Measurements from ENCODE around the gene NOLC1. TPM values are rescaled to one million over a fixed set of nuclear protein-coding genes. Genes with fewer than 3 reads are reported as not detected.

Gene NOLC1
- total and polyA plus RNA-seq, 2 donors (not counting 1 experiment from before 2014, with no cell fraction given), result 16.5 to 64.7 TPM

DNA sequence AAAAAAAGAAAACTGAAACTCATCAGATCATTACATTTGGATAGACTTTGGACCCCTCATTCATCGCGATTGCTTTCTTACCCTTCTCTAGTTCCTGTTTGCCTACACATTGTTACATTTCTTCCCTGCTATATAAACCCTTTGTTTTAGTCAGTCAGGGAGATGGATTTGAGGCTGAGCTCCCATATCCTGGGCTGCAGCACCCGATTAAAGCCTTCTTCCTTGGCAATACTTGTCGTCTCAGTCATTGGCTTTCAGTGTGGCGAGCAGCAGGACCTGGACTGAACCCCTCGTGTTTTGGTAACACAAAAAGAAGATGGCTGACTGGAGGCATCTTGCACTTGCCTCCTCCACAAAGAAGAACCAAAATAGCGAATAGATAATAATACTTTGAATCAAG lies 39.8 kb downstream of the NOLC1 start:
- no peaks in the 10 kb centered on the region for H3K4me1 ChIP-seq (ENCODE audit: control insufficient read depth, extremely low read depth, insufficient read depth, low read length)

DNA sequence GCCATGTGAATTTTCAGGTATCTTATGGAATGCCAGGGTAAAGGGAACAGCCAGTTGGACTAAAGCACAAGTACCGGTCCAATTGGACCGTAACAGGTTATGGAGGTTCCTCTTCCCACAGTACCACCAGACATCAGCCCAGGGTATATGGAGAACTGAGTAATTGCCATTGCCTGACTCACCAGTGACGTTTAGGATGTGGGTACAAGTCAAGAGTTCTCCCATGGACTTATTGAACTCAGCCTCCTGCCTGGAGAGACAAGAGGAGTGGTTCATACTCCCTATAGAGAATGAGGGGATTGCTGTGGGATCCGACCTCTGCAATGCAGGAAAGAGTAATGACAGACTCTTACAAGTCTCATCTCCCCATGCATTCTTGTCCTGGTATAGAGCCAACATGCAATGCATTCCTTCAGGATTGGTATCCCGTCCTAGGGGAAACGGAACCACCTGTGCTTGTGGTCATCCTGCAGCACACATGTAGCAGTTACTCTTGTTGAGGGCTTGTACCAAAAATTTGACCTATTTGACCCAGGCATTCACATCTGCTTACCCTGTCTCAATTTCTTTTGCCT lies 43.2 kb downstream of the NOLC1 start:
- DNase-seq (ENCODE audit: low read depth in 2 of 2), result peak in 1 of 2 donors; percentile 19
- Histone ChIP-seq H4K20me1 (ENCODE audit: control insufficient read depth, extremely low read depth, insufficient read depth, low read length) (no peaks in the 10 kb centered on the region), H3K36me3 (ENCODE audit: control insufficient read depth, insufficient read depth, low read length) (no peaks in the 10 kb centered on the region), H3K9ac (ENCODE audit: insufficient read depth, low read length) (no peak overlapping the region), H3K4me3 (replicated peaks in 1 of 4; ENCODE audit: control extremely low read depth in 1 of 4, insufficient read depth in 1 of 4, low read depth in 3 of 4, low read length in 4 of 4) (no peak overlapping the region), H3K27ac (ENCODE audit: insufficient read depth, low read length) (no peak overlapping the region), H3K79me2 (ENCODE audit: control insufficient read depth, insufficient read depth, low read length) (no peaks in the 10 kb centered on the region), H3K4me2 (ENCODE audit: extremely low read depth, insufficient read depth, low read length) (no peak overlapping the region), H2AFZ (ENCODE audit: low read length) (no peak overlapping the region), H3K9me3 (ENCODE audit: control insufficient read depth, insufficient read depth, low read depth, low read length) (no peaks in the 10 kb centered on the region), H3K4me1 (ENCODE audit: control insufficient read depth, extremely low read depth, insufficient read depth, low read length) (no peaks in the 10 kb centered on the region), H3K27me3 (ENCODE audit: control insufficient read depth, insufficient read depth, low read length) (no peaks in the 10 kb centered on the region)
- TF ChIP-seq EZH2 (IDR thresholded peaks at IDR 0.05; ENCODE audit: low read length, missing control alignments), result no peak
- TF ChIP-seq, protein P1, sequence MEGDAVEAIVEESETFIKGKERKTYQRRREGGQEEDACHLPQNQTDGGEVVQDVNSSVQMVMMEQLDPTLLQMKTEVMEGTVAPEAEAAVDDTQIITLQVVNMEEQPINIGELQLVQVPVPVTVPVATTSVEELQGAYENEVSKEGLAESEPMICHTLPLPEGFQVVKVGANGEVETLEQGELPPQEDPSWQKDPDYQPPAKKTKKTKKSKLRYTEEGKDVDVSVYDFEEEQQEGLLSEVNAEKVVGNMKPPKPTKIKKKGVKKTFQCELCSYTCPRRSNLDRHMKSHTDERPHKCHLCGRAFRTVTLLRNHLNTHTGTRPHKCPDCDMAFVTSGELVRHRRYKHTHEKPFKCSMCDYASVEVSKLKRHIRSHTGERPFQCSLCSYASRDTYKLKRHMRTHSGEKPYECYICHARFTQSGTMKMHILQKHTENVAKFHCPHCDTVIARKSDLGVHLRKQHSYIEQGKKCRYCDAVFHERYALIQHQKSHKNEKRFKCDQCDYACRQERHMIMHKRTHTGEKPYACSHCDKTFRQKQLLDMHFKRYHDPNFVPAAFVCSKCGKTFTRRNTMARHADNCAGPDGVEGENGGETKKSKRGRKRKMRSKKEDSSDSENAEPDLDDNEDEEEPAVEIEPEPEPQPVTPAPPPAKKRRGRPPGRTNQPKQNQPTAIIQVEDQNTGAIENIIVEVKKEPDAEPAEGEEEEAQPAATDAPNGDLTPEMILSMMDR (conservative IDR thresholded peaks at IDR 0.05 in 1 of 2, IDR thresholded peaks at IDR 0.05 in 1 of 2; ENCODE audit: low read depth in 1 of 2, low read length in 2 of 2), result no peak

More for the DNA sequence above, 39.8 kb downstream of the NOLC1 start:
- Histone ChIP-seq H3K9ac (ENCODE audit: insufficient read depth, low read length) (no peak overlapping the region), H3K9me3 (ENCODE audit: control insufficient read depth, insufficient read depth, low read depth, low read length) (no peaks in the 10 kb centered on the region), H3K4me3 (replicated peaks in 1 of 4; ENCODE audit: control extremely low read depth in 1 of 4, insufficient read depth in 1 of 4, low read depth in 3 of 4, low read length in 4 of 4) (no peak overlapping the region), H3K27me3 (ENCODE audit: control insufficient read depth, insufficient read depth, low read length) (no peaks in the 10 kb centered on the region), H3K27ac (ENCODE audit: insufficient read depth, low read length) (no peak overlapping the region), H3K4me2 (ENCODE audit: extremely low read depth, insufficient read depth, low read length) (no peak overlapping the region), H2AFZ (ENCODE audit: low read length) (no peak overlapping the region), H4K20me1 (ENCODE audit: control insufficient read depth, extremely low read depth, insufficient read depth, low read length) (no peaks in the 10 kb centered on the region), H3K79me2 (ENCODE audit: control insufficient read depth, insufficient read depth, low read length) (no peaks in the 10 kb centered on the region), H3K36me3 (ENCODE audit: control insufficient read depth, insufficient read depth, low read length) (no peaks in the 10 kb centered on the region)
- TF ChIP-seq EZH2 (IDR thresholded peaks at IDR 0.05; ENCODE audit: low read length, missing control alignments), result no peak
- TF ChIP-seq, protein P1 (conservative IDR thresholded peaks at IDR 0.05 in 1 of 2, IDR thresholded peaks at IDR 0.05 in 1 of 2; ENCODE audit: low read depth in 1 of 2, low read length in 2 of 2), result no peak
- DNase-seq (ENCODE audit: low read depth in 2 of 2), result no peak

DNA sequence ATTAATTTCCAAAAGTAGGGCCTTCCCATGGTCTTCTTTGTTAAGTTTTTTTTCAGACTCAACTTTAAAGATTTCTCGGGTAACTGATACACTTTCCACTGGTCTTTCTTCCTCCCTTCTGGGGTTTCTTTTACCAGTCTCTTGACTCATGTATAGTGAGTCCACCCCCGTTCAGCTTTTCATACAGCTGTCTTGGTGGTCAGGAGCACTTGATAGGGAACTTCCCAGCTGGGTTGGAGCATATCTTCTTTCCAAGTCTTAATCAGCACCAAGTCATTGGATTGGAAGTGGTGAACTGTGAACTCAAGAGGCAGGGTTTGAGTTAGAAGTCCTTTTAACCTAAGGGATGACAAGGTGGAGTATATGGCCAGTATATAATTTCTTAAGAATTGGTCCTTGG lies 44.7 kb downstream of the NOLC1 start:
- Histone ChIP-seq H3K4me2 (ENCODE audit: extremely low read depth, insufficient read depth, low read length) (no peak overlapping the region), H3K36me3 (ENCODE audit: control insufficient read depth, insufficient read depth, low read length) (no peaks in the 10 kb centered on the region), H2AFZ (ENCODE audit: low read length) (no peak overlapping the region), H3K27ac (ENCODE audit: insufficient read depth, low read length) (no peak overlapping the region), H3K27me3 (ENCODE audit: control insufficient read depth, insufficient read depth, low read length) (no peaks in the 10 kb centered on the region), H3K79me2 (ENCODE audit: control insufficient read depth, insufficient read depth, low read length) (no peaks in the 10 kb centered on the region), H3K4me3 (replicated peaks in 1 of 4; ENCODE audit: control extremely low read depth in 1 of 4, insufficient read depth in 1 of 4, low read depth in 3 of 4, low read length in 4 of 4) (no peak overlapping the region), H3K9ac (ENCODE audit: insufficient read depth, low read length) (no peak overlapping the region), H3K9me3 (ENCODE audit: control insufficient read depth, insufficient read depth, low read depth, low read length) (no peaks in the 10 kb centered on the region), H3K4me1 (ENCODE audit: control insufficient read depth, extremely low read depth, insufficient read depth, low read length) (no peaks in the 10 kb centered on the region), H4K20me1 (ENCODE audit: control insufficient read depth, extremely low read depth, insufficient read depth, low read length) (no peaks in the 10 kb centered on the region)
- DNase-seq (ENCODE audit: low read depth in 2 of 2), result peak in 1 of 2 donors; percentile 23
- TF ChIP-seq EZH2 (IDR thresholded peaks at IDR 0.05; ENCODE audit: low read length, missing control alignments), result no peak
- TF ChIP-seq, protein P1 (conservative IDR thresholded peaks at IDR 0.05 in 1 of 2, IDR thresholded peaks at IDR 0.05 in 1 of 2; ENCODE audit: low read depth in 1 of 2, low read length in 2 of 2), result no peak
